T-helper 2 cell treated with Interferon-gamma antibody and Interleukin-4, amounts not matched to agents 5 μg/mL and 100 μg/mL, for 36 hours (primary cell): ENCODE data around the gene SH3PXD2A.

Source experiments
- DNase-seq: peaks from one replicate; pipeline ENCODE4 v3.0.0; 2021; ENCODE audit warnings: low spot score
- H3K27ac Mint-ChIP-seq: one replicate; pipeline ENCODE4 v1.8.0; 2021; ENCODE audit warnings: mild to moderate bottlenecking, mixed read lengths
- H3K27me3 Mint-ChIP-seq: one replicate; pipeline ENCODE4 v1.8.0; 2021; ENCODE audit warnings: low read depth, mixed read lengths
- H3K36me3 Mint-ChIP-seq: one replicate; pipeline ENCODE4 v1.8.0; 2021; ENCODE audit warnings: low read depth, mixed read lengths
- H3K4me1 Mint-ChIP-seq: one replicate; pipeline ENCODE4 v1.8.0; 2021; ENCODE audit warnings: low read depth, mixed read lengths
- H3K4me3 Mint-ChIP-seq: one replicate; pipeline ENCODE4 v1.8.0; 2022; ENCODE audit warnings: mild to moderate bottlenecking, moderate library complexity, mixed read lengths
- H3K9me3 Mint-ChIP-seq: one replicate; pipeline ENCODE4 v1.8.0; 2021; ENCODE audit warnings: mixed read lengths

SH3PXD2A gene

GRCh38 chr10:103703941-103704919 is 151.1 kb downstream of the SH3PXD2A start:
- DNase-seq, result no peak
- no peak overlapping the region for H3K27ac Mint-ChIP-seq
- H3K4me3 Mint-ChIP-seq, result no peak overlapping the region
- H3K9me3 Mint-ChIP-seq, result no peaks in the 10 kb centered on the region
- no peaks in the 10 kb centered on the region for H3K36me3 Mint-ChIP-seq
- no peaks in the 10 kb centered on the region for H3K27me3 Mint-ChIP-seq
- no peaks in the 10 kb centered on the region for H3K4me1 Mint-ChIP-seq

- Mint-ChIP-seq H3K36me3 (no peaks in the 10 kb centered on the region), H3K9me3 (no peaks in the 10 kb centered on the region), H3K27me3 (no peaks in the 10 kb centered on the region), H3K4me1 (peaks cover 5% of the 10 kb centered on the region), H3K4me3 (no peak overlapping the region), H3K27ac (no peak overlapping the region)
- DNase-seq, result no peak
Observed at GRCh38 chr10:103701380-103702222, 153.8 kb downstream of the SH3PXD2A start.

- no peaks in the 10 kb centered on the region for H3K27me3 Mint-ChIP-seq
- no peaks in the 10 kb centered on the region for H3K36me3 Mint-ChIP-seq
- H3K4me1 Mint-ChIP-seq, result peaks cover 16% of the 10 kb centered on the region
- no peak overlapping the region for H3K4me3 Mint-ChIP-seq
- H3K27ac Mint-ChIP-seq, result no peak overlapping the region
- H3K9me3 Mint-ChIP-seq, result no peaks in the 10 kb centered on the region
- no peak for DNase-seq
Observed at GRCh38 chr10:103700436-103700715, 155.0 kb downstream of the SH3PXD2A start.

GRCh38 chr10:103699611-103700435 is 155.6 kb downstream of the SH3PXD2A start:
- H3K9me3 Mint-ChIP-seq, result no peaks in the 10 kb centered on the region
- no peaks in the 10 kb centered on the region for H3K27me3 Mint-ChIP-seq
- DNase-seq, result no peak
- H3K4me3 Mint-ChIP-seq, result no peak overlapping the region
- H3K4me1 Mint-ChIP-seq, result peaks cover 16% of the 10 kb centered on the region
- no peak overlapping the region for H3K27ac Mint-ChIP-seq
- no peaks in the 10 kb centered on the region for H3K36me3 Mint-ChIP-seq

GRCh38 chr10:103698266-103698665 is 157.1 kb downstream of the SH3PXD2A start:
- H3K4me3 Mint-ChIP-seq, result no peak overlapping the region
- DNase-seq, result no peak
- H3K36me3 Mint-ChIP-seq, result no peaks in the 10 kb centered on the region
- H3K9me3 Mint-ChIP-seq, result no peaks in the 10 kb centered on the region
- H3K27ac Mint-ChIP-seq, result no peak overlapping the region
- H3K4me1 Mint-ChIP-seq, result peaks cover 25% of the 10 kb centered on the region
- no peaks in the 10 kb centered on the region for H3K27me3 Mint-ChIP-seq

GRCh38 chr10:103697787-103698186 is 157.6 kb downstream of the SH3PXD2A start:
- no peak for DNase-seq

GRCh38 chr10:103696411-103697145 is 158.8 kb downstream of the SH3PXD2A start:
- Mint-ChIP-seq H3K27me3 (no peaks in the 10 kb centered on the region), H3K4me3 (peak overlapping the region; percentile 68), H3K27ac (peak overlapping the region; percentile 87), H3K9me3 (no peaks in the 10 kb centered on the region), H3K36me3 (no peaks in the 10 kb centered on the region), H3K4me1 (peaks cover 30% of the 10 kb centered on the region)
- peak; percentile 82 for DNase-seq

More at GRCh38 chr10:103697787-103698186, 157.6 kb downstream of the SH3PXD2A start:
- H3K27me3 Mint-ChIP-seq, result no peaks in the 10 kb centered on the region
- no peak overlapping the region for H3K4me3 Mint-ChIP-seq
- H3K4me1 Mint-ChIP-seq, result peaks cover 25% of the 10 kb centered on the region
- no peaks in the 10 kb centered on the region for H3K9me3 Mint-ChIP-seq
- H3K36me3 Mint-ChIP-seq, result no peaks in the 10 kb centered on the region
- peak overlapping the region; percentile 22 for H3K27ac Mint-ChIP-seq

GRCh38 chr10:103696094-103696410 is 159.3 kb downstream of the SH3PXD2A start:
- Mint-ChIP-seq H3K27ac (peak overlapping the region; percentile 87), H3K4me1 (peaks cover 33% of the 10 kb centered on the region), H3K4me3 (peak overlapping the region; percentile 68), H3K27me3 (no peaks in the 10 kb centered on the region), H3K9me3 (no peaks in the 10 kb centered on the region), H3K36me3 (no peaks in the 10 kb centered on the region)
- DNase-seq, result no peak

GRCh38 chr10:103695584-103696005 is 159.8 kb downstream of the SH3PXD2A start:
- Mint-ChIP-seq H3K9me3 (no peaks in the 10 kb centered on the region), H3K27ac (no peak overlapping the region), H3K36me3 (no peaks in the 10 kb centered on the region), H3K27me3 (no peaks in the 10 kb centered on the region), H3K4me1 (peaks cover 33% of the 10 kb centered on the region), H3K4me3 (no peak overlapping the region)
- no peak for DNase-seq

- Mint-ChIP-seq H3K27ac (peak overlapping the region; percentile 62), H3K9me3 (no peaks in the 10 kb centered on the region), H3K27me3 (no peaks in the 10 kb centered on the region), H3K4me1 (peaks cover 34% of the 10 kb centered on the region), H3K36me3 (no peaks in the 10 kb centered on the region), H3K4me3 (peak overlapping the region; percentile 87)
- DNase-seq, result no peak
Observed at GRCh38 chr10:103693812-103694205, 161.6 kb downstream of the SH3PXD2A start.

- Mint-ChIP-seq H3K36me3 (no peaks in the 10 kb centered on the region), H3K4me3 (peak overlapping the region; percentile 87), H3K27ac (peak overlapping the region; percentile 62), H3K27me3 (no peaks in the 10 kb centered on the region), H3K4me1 (peaks cover 38% of the 10 kb centered on the region), H3K9me3 (no peaks in the 10 kb centered on the region)
- peak; percentile 29 for DNase-seq
Observed at GRCh38 chr10:103692952-103693811, 162.2 kb downstream of the SH3PXD2A start.

GRCh38 chr10:103692436-103692951 is 162.9 kb downstream of the SH3PXD2A start:
- H3K27ac Mint-ChIP-seq, result no peak overlapping the region
- peak overlapping the region; percentile 67 for H3K4me3 Mint-ChIP-seq
- no peaks in the 10 kb centered on the region for H3K27me3 Mint-ChIP-seq
- H3K4me1 Mint-ChIP-seq, result peaks cover 38% of the 10 kb centered on the region
- no peaks in the 10 kb centered on the region for H3K36me3 Mint-ChIP-seq
- H3K9me3 Mint-ChIP-seq, result no peaks in the 10 kb centered on the region
- no peak for DNase-seq
